Measurements from ENCODE around the gene ARL5C.

ARL5C gene

DNA sequence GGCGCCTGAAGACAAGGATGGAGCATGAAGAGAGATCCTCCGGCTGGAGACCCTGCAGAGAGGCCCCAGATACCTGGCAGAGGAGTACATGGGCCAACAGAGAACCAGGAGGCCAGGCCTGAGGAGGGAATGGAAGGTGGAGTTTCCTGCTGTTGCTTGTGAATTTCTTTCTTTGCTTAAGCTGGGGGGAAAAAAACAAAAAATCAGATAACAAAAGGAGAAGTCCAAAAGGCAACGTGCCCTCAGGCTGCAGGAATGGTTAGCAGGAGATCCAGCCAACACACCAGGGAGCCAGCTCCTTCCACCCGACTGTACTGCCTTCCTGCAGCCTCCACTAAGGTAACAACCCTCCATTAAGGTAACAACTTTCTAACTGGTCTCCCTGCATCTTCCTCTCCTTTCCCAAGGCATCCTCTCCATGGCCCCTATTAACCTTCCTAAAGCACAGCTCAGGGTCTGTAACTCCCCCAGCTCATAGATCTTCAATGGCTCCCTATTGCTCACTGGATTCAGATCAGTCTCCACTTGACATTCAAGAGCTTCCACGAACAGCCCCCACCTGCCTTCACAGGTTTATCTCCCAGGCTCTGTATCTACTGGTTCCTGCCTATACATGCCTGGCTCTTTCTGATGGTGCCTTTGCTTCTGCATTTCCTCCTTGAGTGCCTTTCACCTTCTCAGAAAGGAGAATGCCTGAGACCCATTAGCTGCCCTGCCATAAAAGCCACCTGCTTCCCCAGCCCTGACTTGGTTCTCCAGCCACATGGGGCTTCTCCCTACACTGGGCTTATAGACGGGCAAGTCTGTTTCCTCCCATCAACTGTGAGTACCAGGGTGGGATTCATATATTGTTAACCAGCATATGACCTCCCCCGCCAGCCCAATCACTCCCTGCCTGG is 725 bp upstream of the ARL5C start:
- no peak for DNase-seq

DNA sequence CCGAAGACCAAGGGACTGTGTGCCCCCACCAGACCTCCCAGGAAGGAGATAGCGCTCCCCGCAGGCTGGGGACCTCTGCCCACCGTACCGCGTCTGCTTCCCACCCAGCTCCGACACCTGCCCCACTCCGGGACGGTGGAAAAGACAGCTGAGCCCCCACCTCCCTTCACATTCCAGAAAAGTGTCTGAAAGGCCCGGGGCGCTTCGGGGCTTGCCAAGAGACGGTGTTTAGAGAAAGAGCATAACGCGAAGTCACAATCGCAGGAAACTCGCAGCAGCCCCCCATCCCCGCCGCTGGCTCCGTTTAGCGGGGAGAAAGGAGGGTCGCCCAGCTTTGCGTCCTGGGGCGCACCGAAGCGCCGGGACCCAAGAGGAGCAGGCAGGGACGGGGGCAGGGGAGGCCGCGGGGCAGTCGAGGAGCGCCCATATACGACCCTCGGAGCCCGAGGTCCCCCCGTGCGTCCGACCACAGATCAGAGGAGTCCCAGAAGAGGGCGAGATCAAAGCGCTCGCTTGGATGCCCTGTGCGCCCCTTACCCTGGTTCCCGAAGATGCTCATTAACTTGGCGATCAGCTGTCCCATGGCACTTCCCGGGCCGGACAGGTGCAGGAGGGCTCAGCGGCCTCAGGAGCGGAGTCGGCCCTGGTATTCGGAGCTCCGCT is 652 bp downstream of the ARL5C start:
- DNase-seq: no peak

DNA sequence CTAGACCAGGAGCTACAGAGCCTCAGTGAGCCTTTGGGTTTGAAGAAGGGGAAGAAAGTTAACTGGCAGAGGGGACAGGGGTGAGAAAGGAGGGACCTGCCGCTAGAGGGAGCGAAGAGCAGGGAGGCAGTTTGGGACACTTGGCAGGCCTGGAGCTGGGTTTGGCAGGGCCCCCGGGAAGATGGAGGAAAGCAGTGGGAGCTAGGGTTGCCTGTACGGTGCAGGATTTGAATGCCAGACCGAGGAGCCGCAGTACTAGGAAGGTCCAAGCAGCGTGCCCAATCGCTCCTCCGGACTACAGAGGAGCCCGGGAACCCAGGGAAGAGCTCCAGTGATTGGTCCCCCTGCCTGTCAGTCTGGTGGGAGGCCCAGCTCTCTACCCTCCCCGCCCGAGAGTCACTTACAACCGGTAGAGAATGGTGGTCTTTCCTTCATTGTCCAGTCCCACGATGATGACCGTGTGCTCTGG is 1.3 kb downstream of the ARL5C start:
- DNase-seq: peak; percentile 85

DNA sequence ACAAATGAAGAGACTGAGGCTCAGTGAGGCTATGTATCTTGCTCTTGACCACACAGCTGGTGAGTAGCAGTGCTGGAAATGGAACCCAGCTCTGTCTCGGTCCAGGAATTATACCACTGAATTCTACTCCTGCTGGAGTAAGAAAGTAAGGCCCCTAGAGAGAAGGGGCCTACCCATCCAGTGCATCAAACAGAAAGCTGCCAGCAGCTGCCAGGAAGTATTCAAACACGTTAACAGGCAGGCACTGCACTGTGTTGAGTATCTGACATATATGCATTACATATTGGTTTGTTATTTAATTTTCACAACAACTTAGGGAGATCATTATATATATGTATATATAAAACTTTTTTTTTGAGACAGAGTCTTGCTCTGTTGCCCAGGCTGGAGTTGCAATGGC is 4.0 kb downstream of the ARL5C start:
- no peak for DNase-seq

DNA sequence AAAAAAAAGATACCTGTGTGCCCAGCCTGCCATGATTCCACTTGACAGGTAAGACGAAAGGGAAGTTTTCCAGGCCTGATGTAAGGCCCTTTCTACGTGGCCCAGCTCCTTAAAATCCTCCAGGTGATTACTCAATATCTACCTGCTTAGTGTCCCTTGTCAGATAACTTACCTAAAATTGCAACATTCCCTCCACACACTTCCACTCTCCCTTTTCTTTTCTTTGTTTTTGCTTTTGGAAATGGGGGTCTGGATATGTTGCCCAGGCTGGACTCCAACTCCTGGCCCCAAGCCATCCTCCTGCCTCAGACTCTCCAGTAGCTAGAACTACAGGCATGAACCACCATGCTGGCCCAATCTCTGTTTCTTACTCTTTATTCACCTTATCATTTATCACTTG is 7.3 kb downstream of the ARL5C start:
- no peak for DNase-seq

DNA sequence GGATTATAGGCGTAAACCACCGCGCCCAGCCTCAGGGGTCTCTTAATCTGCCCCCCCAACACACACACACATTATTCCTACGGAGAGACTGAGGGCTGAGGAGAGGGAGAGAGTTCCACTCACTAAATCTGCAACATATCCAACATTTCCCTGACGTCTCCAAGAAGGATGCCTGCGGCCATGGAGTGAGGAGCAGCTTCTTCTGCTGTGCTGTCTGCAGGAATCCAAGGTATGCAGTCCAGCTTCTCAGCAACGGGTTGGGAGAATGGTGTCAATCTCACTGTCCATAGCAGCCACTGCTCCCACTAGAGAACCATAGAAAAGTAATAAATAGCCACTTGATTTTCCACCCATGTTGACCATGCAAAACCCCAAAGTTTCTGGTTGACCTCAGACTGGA is 9.5 kb downstream of the ARL5C start:
- DNase-seq: no peak

DNA sequence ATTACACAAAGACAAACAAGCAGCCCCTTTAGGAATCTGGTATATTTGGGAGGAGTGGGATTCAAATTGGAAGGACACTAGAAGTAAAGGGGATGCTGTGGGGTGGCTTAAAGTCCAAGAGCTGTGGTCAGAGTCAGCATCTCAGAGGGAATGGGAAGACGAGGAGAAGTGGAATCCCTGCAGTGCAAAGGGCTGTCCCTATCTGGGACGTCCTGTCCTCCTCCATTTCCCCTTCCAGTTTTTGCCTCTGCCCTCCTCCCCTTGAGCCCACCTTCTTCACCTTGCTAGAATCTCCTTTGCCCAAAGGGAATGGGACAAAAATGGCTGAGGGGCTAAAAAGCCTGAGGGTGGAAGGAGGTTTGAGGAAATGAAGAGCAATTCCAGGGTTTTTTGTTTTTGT is 10.3 kb downstream of the ARL5C start:
- no peak for DNase-seq

DNA sequence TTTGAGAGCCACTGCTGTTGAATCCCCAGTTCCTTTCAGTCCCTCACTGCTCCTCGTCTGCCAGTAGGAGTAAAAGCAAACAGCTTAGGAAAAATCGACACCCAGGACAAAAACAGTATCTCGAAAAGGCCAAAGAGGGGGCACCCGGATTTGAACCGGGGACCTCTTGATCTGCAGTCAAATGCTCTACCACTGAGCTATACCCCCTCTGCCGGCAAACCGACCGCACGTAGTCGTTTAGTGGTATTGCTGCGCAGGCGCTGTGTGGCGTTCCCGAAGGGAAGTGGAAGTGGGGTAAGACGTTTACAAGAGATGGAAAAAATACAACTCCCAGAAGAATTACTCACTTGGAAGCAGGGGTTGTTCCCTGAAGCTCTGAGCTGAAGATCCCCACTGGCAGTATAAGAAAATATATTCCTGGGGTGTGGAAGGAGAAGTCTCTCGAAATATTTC is 12.3 kb downstream of the ARL5C start:
- peak; percentile 95 for DNase-seq

DNA sequence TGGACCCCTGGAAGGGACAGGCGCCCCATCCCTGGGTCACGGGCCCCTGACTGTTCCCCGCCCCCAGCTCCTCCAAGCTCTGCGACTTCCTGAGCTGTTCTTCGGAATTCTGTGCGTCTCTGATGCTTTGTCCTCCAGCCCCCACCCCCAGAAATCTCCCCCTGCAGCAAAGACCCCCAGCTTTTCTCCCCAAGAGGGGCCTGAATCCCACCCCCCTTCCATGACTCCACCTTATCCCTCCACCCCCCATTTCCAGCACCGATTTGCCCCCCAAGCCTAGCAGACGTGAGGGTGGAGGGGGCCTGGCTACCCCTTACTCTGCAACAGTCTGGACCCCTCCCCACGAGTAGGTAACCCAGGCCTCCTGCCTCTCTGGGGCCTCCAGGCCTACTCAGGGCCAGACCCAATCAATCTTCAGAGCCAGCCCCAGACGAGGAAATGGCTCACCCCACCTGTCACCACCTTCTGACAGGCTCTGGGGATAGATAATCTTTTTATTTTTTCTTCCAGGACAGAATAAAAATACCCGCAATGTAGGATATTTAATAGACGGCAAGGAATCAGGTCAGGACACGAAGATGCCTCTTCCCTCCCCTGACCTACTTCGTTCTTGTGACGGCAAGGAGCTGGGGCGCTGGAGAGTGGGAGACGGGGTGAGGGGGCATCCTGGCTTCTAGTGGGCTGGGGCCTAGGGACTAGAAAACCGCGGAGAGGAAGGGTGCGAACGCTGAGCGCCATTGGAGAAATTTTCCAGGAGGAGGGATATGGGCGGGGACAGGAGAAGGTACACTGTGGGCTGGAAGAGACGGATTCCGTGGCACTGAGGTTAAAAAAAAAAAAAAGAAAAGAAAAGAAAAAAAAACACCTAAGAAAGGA is 13.8 kb downstream of the ARL5C start:
- peak; percentile 45 for DNase-seq

DNA sequence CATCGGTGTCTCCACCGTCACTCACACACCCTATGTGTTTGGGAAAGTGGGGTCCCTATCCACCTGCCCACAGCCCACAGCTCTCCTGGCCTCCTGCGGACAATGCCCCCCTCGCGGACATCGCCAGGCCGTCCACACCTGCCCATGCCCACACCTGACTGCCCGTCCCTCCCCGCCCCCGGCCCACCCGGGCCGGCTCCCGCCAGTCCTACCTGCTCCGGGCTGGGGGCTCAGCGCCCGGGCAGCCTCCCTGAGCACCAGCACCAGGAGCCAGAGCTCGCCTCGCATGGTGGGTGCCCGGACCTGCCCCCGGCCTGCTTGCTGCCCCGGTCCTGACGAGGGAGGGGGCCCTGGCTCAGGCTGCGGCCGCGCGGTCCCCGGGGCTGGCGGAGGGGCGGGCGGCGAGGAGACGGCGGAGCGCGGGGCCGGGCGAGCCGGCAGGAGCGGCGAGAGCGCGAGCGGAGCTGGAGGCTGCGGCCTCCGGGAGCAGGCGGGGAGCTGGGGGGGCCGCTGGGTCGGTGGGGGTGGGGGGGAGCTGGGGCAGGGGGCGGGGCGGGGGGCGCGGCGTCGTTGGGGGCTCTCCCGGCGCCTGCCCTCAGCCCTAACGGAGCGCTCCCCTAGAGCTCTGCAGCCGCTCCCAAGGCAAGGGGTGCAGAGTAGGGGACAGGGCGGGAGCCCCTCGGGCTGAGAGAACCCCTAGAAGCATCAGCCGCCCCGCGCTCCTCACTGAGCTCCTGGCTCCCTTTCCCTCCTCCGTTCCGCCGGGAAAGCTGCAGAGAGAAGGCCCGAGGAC is 14.6 kb downstream of the ARL5C start, which contains the start of gene PLXDC1:
PLXDC1 (minus strand) TSS at position 488 of the 793 bp plus-strand sequence; CDS start at position 288, 200 bp downstream.
- DNase-seq: no peak

DNA sequence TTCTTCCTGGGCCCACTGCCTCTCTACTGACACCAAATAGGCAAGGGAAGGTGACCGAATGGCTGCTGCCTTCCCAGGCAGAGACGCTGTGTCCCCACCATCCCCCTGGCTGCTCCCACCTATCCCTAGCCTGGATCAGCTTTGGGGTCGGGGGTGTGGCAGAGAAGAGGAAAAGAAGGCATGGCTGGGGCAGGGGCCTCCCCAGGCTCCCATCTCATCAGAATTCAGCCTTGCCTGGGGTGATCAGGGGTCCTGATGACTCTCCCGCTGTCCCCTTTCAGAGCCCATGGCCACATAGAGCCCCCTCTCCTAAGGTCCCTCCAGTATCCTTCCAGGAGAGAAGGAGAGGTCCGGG is 15.2 kb downstream of the ARL5C start:
- no peak for DNase-seq

DNA sequence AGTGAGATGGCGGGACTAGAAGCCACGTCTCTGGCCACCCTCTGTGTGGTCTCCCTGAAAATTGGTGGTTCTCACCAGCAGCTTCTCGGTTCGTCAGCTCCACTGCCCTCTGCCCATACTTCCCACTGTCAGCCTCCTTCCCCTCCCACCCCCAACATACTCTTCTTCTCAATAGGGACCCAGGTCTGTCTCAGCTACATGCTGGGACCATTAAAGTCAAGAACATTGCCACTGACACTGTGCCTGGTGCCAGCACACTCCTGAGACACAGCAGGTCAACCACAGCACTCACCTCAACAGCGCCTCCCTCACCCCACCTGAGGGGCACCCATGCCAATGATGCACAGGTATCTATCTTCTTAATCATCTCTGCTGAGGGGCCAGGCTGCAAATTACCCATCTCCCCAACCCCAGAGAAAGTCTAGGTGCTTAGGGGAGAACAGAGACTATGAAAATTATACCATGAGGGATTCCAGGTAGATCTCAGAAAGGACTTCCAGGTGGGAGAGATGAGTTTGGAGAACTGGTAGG is 15.8 kb downstream of the ARL5C start:
- DNase-seq: no peak

DNA sequence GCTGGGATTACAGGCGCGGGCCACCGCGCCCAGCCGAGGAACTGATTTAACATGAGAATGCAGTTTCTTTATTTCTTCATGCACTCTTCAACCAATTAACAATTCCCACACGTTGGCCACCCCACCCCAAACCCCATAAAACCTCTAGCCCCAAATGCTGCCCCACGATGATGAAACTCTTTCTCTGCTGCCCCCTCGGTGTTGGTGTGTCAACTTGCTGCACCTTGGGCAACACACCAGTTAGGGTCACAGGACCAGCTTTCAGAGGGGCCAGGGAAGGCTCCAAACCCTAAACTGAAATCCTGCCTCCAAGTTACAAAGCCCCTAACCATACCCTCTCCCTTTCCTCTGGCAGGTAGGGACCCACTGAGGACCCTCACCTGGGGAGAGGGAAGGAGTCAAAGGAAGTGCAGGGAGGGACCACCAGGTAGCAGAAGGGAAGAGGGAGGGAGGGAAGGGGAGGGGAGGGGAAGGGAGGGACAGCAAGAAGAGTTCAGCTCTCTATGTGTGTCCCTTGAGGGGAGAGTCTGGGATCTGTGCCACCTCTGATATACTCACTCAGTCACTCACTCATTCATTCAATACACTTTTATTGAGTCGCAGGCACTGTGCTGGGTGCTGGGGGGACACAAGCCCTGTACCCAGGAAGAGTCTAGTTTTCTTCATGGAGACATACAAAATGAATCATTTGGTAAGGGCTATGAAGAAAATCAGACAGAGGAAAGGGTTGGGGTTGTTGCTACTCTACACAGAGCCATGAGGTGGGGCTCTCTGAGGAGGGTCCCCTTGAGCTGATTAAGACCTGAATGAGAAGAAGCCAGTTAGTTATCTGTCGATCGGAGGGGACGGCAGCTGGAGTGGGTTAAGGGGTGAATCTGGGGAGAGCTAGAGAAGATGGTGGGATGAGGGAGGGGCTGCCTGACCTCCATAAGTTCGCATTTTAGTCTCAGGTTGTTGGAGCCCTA is 18.5 kb downstream of the ARL5C start:
- no peak for DNase-seq

DNA sequence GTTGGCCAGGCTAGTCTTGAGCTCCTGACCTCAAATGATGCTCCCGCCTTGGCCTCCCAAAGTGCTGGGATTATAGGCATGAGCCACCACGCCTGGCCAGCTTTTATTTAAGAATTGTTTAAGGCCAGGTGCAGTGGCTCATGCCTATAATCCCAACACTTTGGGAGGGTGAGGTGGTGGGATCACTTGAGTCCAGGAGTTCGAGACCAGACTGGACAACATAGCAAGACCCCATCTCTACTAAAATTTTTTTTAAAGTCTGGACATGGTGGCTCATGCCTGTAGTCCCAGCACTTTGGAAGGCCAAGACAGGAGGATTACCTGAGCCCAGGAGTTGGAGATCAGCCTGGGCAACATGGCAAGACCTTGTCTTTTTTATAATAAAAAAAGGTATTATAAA is 19.7 kb downstream of the ARL5C start:
- DNase-seq: no peak

DNA sequence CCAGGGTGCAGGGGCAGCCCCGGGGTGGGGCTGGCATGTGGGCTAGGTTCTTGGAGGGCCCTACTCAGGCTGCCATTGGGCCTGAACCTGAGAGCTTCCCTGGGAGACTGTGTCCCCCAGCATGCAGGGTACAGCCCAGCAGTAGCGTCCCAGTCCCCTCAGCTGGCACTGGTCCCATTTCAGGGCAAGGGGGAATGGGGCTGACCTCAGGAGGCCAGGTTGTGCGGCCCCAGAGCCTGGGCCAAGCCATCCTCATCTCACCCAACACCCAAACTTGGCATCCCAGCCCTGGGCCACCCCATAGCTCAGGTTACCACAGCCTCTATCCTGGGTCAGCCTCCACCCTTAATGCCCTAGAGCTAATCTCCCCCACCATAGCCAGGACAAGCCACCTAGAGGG is 20.8 kb downstream of the ARL5C start:
- no peak for DNase-seq

DNA sequence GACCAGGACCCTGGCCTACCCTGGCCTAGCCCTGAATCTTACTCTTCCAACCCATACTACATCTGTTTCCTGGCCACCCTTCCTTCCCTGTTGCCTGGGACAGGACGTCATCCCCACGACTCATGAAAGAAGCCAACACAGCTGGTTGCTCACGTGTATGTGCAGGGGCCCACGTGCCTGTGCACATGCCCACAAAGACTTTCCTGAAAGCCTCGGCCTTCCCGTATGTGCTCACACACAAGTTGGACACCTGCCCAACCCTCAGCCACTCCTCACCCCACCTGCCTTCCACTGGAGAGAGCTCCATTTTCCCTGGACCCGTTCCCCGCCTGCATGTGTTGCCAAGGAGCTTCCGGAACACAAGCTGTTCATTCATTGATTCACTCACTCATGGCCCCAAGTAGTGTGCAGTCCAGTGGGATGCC is 21.5 kb downstream of the ARL5C start:
- no peak for DNase-seq

DNA sequence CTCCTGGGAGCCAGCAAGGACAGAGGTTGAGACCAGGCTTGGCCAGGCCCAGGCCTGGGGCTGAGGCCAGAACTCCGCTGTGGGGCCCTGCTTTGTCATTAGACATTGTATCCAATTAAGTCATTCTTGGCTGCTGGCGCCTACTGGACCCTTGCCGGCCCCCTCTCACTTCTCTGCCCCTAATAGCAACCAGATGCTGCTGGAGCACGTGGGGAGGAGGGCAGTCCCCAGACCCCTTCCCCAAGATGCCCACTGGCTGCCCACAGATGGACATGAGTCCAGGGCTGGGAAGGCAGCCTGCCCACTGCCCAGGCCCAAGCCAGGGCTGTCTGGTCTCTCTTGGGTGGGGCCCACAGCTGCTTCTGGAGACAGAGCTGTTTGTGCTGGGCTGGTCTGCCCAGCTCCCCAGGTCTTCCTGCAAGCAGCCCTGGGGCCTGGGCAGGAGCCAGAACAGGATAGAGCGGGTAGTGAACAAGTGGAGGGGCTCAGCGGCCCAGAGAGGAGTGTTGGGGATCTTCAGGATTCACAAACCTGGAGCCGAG is 22.3 kb downstream of the ARL5C start:
- DNase-seq: no peak

DNA sequence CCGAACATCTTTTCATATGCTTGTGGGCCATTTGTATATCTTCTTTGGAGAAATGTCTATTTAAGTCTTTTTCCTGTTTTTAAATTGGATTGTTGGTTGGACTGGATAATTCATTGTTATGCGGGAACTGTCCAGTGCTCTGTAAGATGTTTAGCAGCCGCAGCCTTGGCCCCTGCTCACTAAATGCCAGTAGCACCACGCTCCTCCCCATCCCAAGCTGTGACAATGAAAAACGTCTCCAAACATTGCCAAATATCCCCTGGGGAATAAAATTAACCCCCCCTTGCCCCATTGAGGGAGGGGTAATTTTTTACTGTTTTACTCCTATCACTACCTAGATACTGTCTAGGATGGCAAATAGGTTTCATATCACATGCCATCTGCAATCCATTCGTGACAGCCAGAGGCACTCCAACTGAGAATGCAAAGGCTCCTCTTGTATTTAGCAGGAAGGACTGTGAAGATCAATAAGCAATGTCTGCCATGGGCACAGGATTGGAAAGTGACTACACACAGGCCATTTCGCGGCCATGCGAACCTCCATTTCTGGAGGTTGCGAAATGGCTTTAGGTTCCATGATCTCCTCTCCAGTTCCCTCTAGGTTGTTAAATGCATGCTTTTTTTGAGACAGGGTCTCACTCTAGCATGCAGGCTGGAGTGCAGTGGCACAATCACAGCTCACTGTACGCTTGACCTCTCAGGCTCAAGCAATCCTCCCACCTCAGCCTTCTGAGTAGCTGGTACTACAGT is 23.9 kb downstream of the ARL5C start:
- no peak for DNase-seq

DNA sequence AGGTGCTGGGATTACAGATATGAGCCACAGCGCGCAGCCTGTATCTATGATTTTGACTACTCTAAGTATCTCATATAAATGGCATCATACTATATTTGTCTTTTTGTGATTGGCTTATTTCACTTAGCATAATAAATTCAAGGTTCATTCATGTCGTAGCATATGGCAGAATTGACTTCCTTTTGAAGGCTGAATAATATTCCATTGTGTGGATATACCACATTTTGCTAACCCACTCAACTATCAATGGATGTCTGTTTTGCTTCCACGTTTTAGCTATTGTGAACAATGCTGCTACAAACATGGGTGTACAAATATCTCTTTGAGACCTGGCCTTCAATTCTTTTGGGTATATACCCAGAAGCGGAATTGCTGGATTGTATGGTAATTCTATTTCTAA is 24.7 kb downstream of the ARL5C start:
- no peak for DNase-seq

DNA sequence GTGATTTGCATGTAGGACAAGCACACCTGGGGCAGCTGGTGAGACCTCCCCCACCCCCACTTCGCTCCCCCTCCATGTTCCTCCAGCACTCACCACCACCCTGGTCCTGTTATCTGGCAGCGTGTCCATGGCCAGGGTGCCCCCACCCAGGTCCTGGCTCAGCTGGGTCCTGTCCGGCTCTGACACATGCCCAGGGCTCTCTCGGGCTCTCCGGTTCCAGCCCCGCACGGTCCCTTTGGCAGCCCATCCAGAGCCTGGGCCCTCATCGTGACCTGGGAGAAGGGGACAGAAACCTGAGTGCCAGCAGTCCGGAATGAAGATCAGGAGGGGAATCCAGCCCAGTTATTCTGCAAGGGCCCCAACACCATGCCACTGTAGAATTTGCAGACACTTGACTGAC is 26.4 kb downstream of the ARL5C start:
- DNase-seq: no peak

All from activated CD4-positive, alpha-beta T cell treated with anti-CD3 and anti-CD28 coated beads for 48 hours (primary cell).